GM19023 (cell line): ENCODE data around the gene SPO11.

Source experiments
- ATAC-seq: cut with Tn5 transposase; IDR thresholded peaks from one replicate; pipeline ENCODE4 v1.9.1; 2021; ENCODE audit warnings: mild to moderate bottlenecking, moderate library complexity; ENCODE audit not compliant: unreplicated experiment

Gene SPO11

GRCh38 chr20:57310821-57311514 lies 18.6 kb upstream of the SPO11 start:
- ATAC-seq = no peak

GRCh38 chr20:57312138-57312537 lies 17.5 kb upstream of the SPO11 start:
- no peak for ATAC-seq

GRCh38 chr20:57313230-57313629 lies 16.4 kb upstream of the SPO11 start:
- ATAC-seq = no peak

DNA sequence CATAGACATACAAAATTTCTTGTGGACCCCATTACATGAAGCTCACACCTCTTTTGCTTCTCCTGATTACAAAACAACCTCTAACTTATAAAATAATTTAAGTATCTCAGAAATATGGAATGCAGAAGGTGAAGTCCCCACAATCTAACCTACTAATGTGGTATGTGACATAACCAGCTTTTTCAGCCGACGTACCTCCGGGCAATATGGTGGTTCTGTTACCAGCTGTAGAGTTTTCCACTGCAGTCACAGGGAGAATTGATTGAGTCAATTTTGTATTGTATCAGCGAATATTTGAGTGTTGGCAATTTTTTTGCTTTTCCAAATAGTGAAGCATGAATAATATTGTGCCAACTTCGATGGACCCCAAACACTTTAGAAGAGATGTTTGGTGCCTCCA lies 15.7 kb upstream of the SPO11 start:
- no peak for ATAC-seq

DNA sequence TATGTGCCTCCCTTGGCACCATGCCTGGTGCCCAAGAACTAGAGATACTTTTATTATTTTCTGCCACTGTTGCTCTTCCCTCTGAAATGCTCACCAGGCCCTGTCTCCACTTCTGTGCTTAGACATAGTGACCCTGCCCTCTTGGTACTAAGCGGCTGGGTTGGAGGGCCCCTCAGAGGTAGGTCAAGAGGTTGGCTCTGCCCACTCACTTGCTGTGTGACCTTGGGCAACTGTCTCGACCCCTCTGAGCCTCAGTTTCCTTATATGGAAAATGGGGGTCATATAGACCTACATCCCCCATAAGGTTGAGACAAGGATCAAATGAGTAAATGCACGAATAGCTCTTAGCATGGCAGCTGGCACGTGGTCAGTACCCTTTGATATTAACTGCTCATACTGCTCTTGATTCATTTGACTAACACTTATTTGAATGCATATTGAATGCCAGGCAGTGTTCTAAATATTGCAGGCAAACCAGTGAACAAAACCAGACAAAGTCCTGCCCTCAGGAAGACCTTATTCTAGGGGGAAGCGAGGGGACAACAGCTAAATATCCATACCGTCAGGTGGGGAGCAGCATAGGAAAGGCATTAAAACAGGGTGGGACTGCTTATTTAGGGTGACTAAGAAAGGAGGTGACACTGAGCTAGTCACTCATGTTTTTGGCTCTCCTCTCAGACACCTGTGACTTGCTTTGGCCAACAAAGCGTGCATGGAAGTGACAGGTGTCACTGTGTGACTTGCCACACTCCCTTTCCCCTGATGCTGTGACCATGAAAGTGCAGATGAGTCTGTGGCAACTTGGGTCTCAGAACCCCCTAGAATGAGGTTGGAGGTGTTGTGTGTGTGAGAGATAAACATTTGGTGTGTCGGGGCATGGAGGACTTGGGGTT lies 14.3 kb upstream of the SPO11 start:
- no peak for ATAC-seq

DNA sequence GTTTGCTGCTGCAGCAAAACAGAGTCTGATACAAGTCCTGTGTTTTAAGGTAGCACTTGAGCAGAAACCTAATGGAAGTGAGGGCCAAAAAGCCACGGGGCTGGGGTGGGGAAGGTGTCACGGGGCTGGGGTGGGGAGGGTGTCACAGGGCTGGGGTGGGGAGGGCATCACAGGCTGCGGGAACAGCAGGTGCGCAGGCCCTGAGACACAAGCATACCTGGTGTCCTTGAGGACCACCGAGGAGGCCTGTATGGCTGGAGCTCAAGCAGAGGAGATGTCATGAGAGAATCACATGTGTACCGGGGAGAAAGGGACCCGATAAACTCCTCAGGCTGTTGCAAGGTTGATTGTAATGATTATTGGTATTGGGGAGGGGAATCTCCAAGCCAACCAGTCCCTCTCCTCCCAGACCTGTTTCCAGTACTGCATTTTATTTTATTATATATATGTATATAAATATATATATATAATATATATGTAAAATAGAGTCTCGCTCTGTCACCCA lies 13.6 kb upstream of the SPO11 start:
- ATAC-seq = no peak

- no peak for ATAC-seq
These were observed 12.8 kb upstream of the SPO11 start for GRCh38 chr20:57316795-57317201.

GRCh38 chr20:57317316-57317788 lies 12.3 kb upstream of the SPO11 start:
- ATAC-seq = no peak

DNA sequence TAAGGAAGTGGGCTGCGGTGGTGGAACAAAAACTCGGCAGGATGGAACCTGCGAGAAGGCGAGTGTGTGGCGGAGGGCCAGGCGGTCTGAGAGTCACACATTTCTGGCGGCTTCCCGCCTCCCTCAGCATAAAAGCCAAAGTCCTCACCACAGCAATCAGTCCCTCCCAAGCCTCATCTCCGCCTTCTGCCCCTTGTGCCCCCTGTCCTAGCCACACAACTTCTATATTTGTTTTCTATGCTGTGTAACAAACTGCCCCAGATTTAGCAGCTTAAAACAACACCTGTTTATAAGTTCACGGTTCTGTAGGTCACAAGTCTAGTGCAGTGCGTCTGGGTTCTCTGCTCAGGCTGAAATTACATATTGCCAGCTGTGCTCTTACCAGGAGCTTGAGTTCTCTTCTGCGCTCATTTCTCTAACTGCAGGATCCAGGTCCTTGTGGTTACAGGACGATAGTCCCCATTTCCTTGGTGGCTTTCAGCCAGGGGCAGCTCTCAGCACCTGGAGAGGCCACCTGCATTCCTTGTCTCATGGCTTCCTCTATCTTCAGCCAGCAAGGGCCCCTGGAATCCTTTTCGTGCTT lies 11.7 kb upstream of the SPO11 start:
- no peak for ATAC-seq

DNA sequence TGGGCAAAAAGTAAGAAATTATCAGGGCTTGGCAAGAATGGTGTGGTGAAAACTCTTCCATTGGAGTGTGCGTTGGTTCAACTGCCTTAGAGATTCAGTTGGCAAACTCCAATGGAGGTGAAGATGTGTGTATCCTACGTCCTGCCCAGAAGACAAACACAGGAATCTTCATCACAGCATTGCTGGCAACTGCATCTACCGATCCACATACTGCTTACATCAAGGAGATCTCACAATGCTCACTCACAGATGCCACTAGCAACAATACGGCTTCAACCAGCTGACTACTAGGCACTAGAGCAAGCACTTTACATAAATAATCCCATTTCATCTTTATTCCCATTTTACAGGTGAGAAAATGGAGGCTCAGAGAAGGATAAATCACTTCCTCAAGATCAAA lies 10.0 kb upstream of the SPO11 start:
- ATAC-seq = no peak

GRCh38 chr20:57320358-57320757 lies 9.2 kb upstream of the SPO11 start:
- ATAC-seq = no peak

DNA sequence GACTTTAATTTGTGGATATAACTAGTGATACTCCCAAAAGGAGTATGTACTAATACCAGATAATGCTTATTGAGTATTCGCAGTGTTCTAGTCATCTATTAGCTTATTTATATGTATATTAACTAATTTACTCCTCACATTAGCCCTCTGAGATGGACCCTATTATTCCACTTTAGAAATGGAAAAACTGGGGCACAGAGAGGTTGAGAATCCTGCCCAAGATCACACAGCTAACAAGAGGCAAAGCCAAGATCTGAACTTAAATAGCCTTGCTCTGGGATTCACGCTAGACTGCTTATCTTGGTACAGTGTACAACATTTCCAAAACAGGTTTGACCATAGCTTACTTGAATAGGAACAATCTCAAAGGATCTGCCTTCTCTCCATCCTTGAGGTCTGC lies 8.5 kb upstream of the SPO11 start:
- no peak for ATAC-seq

DNA sequence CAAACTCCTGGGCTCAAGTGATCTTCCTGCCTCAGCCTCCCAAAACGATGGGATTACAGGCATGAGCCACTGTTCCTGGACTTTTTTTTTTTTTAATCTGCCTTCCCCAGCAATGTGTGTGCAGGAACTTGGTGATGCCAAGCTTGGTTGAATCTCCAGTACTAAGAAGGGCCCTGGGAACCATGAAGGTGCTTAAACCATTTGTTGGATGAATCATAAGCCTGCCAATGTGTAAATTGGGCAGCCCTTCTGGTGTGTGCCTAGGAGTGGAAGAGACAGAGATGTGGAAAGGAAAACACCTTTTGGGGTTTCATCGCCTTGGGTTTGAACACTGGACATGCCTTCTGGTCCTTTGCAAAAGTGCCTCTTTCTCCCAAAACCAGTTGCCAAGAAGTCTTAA lies 7.1 kb upstream of the SPO11 start:
- ATAC-seq = no peak

DNA sequence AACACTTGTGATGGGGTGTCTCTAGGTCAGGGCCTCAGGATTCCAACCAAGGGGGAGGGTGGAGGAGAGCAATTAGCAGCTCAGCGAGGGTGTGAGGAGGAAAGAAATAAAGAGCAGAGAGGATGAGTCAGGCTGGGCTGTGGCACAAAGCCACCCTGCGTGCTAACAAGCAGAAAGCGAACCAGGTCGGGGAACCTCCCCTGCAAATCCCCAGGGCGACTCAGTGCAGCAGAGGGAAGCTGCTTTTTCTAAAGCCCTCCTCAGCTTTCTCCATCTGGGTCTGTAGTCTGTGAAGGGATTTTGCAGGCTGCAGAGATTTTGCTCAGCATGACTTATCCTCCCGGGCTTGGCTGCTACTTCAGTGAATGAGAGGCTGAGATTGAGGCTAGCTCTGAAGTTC lies 6.6 kb upstream of the SPO11 start:
- no peak for ATAC-seq

GRCh38 chr20:57325632-57326356 lies 3.8 kb upstream of the SPO11 start:
- no peak for ATAC-seq

GRCh38 chr20:57326667-57327455 lies 2.7 kb upstream of the SPO11 start:
- ATAC-seq = no peak

DNA sequence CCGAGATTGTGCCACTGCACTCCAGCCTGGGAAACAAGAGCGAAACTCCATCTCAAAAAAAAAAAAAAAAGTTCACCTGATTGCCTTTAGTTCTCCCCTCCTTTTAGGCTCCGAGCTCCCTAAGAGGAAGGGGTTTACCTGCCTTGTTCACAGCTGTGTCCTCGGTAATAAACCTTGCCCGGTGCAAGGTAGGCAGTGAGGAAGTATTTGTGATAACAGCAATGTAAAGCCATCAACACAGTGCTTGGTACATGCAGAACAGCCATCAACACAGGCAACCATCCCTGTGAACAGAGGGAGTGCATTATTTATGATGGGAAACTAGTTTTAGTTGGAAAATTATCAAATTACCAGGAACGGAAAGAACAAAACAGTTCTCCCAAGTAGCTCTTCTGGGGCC lies 1.8 kb upstream of the SPO11 start:
- no peak for ATAC-seq

GRCh38 chr20:57330998-57331397 lies 1.4 kb downstream of the SPO11 start:
- no peak for ATAC-seq

DNA sequence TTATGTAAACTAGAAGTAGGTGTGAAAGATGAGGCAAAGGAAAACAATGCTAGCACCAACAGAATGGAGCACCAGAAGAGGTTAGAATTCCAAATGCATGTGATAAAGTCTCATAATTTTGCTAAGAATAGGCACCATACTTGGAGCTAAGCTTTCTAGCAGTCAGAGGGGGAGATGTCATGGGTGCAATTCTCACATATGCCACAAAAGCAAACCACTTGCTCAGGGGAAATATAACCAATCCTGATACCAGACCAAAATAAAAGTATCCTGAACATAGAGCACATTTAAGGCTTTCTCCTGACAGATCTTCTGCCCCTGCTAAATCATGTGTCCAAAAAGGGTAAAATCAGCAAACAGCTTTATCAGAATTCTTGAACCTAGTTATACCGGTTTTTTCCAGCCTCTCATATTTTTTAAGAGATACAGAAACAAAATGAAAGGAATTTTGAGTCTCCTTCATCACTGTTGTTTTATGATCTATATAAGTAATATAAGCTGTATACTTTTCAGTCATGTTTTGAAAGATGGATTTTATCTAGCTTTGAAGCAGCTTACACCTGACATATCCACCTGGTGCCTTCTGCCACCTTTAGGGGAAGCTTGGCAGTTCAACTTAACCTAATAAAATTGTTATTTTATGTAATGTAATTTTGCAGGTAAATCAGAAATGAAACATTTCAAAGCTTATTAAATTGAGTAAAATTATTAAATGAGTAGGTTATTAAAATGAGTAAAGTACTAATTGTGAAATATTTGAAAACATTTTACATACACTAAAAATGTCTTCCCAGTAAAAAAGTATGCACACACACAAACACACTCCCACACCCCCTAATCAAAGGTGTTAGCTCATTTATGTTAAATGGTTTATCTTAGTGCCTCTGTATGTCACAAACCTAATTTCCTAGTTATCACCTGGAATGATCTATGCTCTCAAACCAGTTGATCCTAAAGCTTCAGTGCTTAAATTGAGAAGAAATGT lies 2.8 kb downstream of the SPO11 start:
- no peak for ATAC-seq
